Activated CD8-positive, alpha-beta memory T cell treated with anti-CD3 and anti-CD28 coated beads, Interleukin-2, amount 10 ng/mL, durations not matched to agents 7 days and 5 days (primary cell): ENCODE results near the gene CAPN13. TPM values are rescaled to one million over a fixed set of nuclear protein-coding genes. Genes with fewer than 3 reads are reported as not detected.
A peak's percentile ranks its signal among the peaks of the same experiment; 100 is the strongest.

ENCODE experiments used
- ATAC-seq: fragments of 150-1000 bp; cut with Tn5 transposase; one replicate; pipeline ENCODE4 v1.10.0; 2021; ENCODE audit warnings: moderate library complexity
- CTCF ChIA-PET: fragments of 350-600 bp; sonication (Branson Sonifier 250); formaldehyde crosslinking; loops from one replicate; lab custom pipeline; 2021; ENCODE audit warnings: antibody characterized with exemption; lab: Charles Lee
- DNase-seq: peaks from one replicate; pipeline ENCODE4 v3.0.0-alpha.2; 2020
- H3K27ac Mint-ChIP-seq: one replicate; pipeline ENCODE4 v1.8.0; 2021; ENCODE audit warnings: mild to moderate bottlenecking, mixed read lengths
- H3K27me3 Mint-ChIP-seq: one replicate; pipeline ENCODE4 v1.8.0; 2021; ENCODE audit warnings: mixed read lengths
- H3K36me3 Mint-ChIP-seq: one replicate; pipeline ENCODE4 v1.8.0; 2021; ENCODE audit warnings: mild to moderate bottlenecking, mixed read lengths
- H3K4me1 Mint-ChIP-seq: one replicate; pipeline ENCODE4 v1.8.0; 2021; ENCODE audit warnings: mixed read lengths
- H3K4me3 Mint-ChIP-seq: one replicate; pipeline ENCODE4 v1.8.0; 2021; ENCODE audit warnings: mild to moderate bottlenecking, moderate library complexity, mixed read lengths
- H3K9me3 Mint-ChIP-seq: one replicate; pipeline ENCODE4 v1.8.0; 2022; ENCODE audit warnings: low read depth, mixed read lengths
- total RNA-seq, 2 experiments: library from RNA; stranded (reverse); gene quantifications; one replicate each; pipeline ENCODE4 v1.2.3, GENCODE V29; 2021

The CAPN13 gene
- total RNA-seq, 2 experiments from 2014 or later = not detected

- H3K4me1 Mint-ChIP-seq = no peaks in the 10 kb centered on the region
- DNase-seq (peak; percentile 33), ATAC-seq (no peak)
- H3K27ac Mint-ChIP-seq = no peak overlapping the region
- CTCF ChIA-PET = no interaction called here
- peaks cover 21% of the 10 kb centered on the region for H3K27me3 Mint-ChIP-seq
- H3K9me3 Mint-ChIP-seq = no peaks in the 10 kb centered on the region
- H3K36me3 Mint-ChIP-seq = no peaks in the 10 kb centered on the region
- no peak overlapping the region for H3K4me3 Mint-ChIP-seq
These were observed 26.4 kb downstream of the CAPN13 start for GRCh38 chr2:30780776-30781330.

GRCh38 chr2:30778611-30779010 lies 28.6 kb downstream of the CAPN13 start:
- ATAC-seq (no peak), DNase-seq (peak; percentile 22)
- Mint-ChIP-seq H3K4me1 (no peaks in the 10 kb centered on the region), H3K9me3 (no peaks in the 10 kb centered on the region), H3K27me3 (peaks cover 27% of the 10 kb centered on the region), H3K36me3 (no peaks in the 10 kb centered on the region), H3K4me3 (no peak overlapping the region), H3K27ac (no peak overlapping the region)
- CTCF ChIA-PET = no interaction called here

GRCh38 chr2:30777661-30778505 lies 29.4 kb downstream of the CAPN13 start:
- no peak overlapping the region for H3K27ac Mint-ChIP-seq
- CTCF ChIA-PET = no interaction called here
- no peak overlapping the region for H3K4me3 Mint-ChIP-seq
- H3K36me3 Mint-ChIP-seq = no peaks in the 10 kb centered on the region
- H3K9me3 Mint-ChIP-seq = no peaks in the 10 kb centered on the region
- no peaks in the 10 kb centered on the region for H3K4me1 Mint-ChIP-seq
- DNase-seq (peak; percentile 9), ATAC-seq (no peak)
- H3K27me3 Mint-ChIP-seq = peaks cover 29% of the 10 kb centered on the region

- CTCF ChIA-PET = no interaction called here
- no peak overlapping the region for H3K4me3 Mint-ChIP-seq
- no peak overlapping the region for H3K27ac Mint-ChIP-seq
- H3K36me3 Mint-ChIP-seq = no peaks in the 10 kb centered on the region
- H3K9me3 Mint-ChIP-seq = no peaks in the 10 kb centered on the region
- peak; percentile 29 for DNase-seq
- ATAC-seq = no peak
- no peaks in the 10 kb centered on the region for H3K4me1 Mint-ChIP-seq
- peaks cover 30% of the 10 kb centered on the region for H3K27me3 Mint-ChIP-seq
These were observed 30.2 kb downstream of the CAPN13 start for GRCh38 chr2:30776831-30777635.

GRCh38 chr2:30775833-30776232 lies 31.4 kb downstream of the CAPN13 start:
- H3K36me3 Mint-ChIP-seq = no peaks in the 10 kb centered on the region
- H3K27ac Mint-ChIP-seq = no peak overlapping the region
- CTCF ChIA-PET = no interaction called here
- H3K9me3 Mint-ChIP-seq = no peaks in the 10 kb centered on the region
- peaks cover 29% of the 10 kb centered on the region for H3K27me3 Mint-ChIP-seq
- DNase-seq (peak; percentile 27), ATAC-seq (no peak)
- no peaks in the 10 kb centered on the region for H3K4me1 Mint-ChIP-seq
- H3K4me3 Mint-ChIP-seq = no peak overlapping the region

GRCh38 chr2:30772021-30772705 lies 35.1 kb downstream of the CAPN13 start:
- Mint-ChIP-seq H3K4me1 (no peaks in the 10 kb centered on the region), H3K4me3 (no peak overlapping the region), H3K27me3 (peaks cover 23% of the 10 kb centered on the region), H3K36me3 (no peaks in the 10 kb centered on the region), H3K9me3 (no peaks in the 10 kb centered on the region), H3K27ac (no peak overlapping the region)
- ATAC-seq = no peak
- DNase-seq = peak; percentile 35
- CTCF ChIA-PET = interaction anchor here (1.1 to 1.2 kb wide), 2 partner anchors 11 to 61 kb away, joined by 3 read pairs; no protein-coding TSS in a partner anchor

GRCh38 chr2:30770816-30771576 lies 36.2 kb downstream of the CAPN13 start:
- Mint-ChIP-seq H3K4me3 (no peak overlapping the region), H3K4me1 (no peaks in the 10 kb centered on the region), H3K9me3 (no peaks in the 10 kb centered on the region), H3K27me3 (peaks cover 23% of the 10 kb centered on the region), H3K36me3 (no peaks in the 10 kb centered on the region), H3K27ac (no peak overlapping the region)
- ATAC-seq (no peak), DNase-seq (peak; percentile 21)
- CTCF ChIA-PET = no interaction called here

- H3K9me3 Mint-ChIP-seq = no peaks in the 10 kb centered on the region
- no peak overlapping the region for H3K4me3 Mint-ChIP-seq
- H3K27ac Mint-ChIP-seq = no peak overlapping the region
- H3K4me1 Mint-ChIP-seq = no peaks in the 10 kb centered on the region
- no peaks in the 10 kb centered on the region for H3K36me3 Mint-ChIP-seq
- no peak for ATAC-seq
- CTCF ChIA-PET = no interaction called here
- peaks cover 18% of the 10 kb centered on the region for H3K27me3 Mint-ChIP-seq
- DNase-seq = peak; percentile 21
These were observed 37.3 kb downstream of the CAPN13 start for GRCh38 chr2:30769891-30770462.

GRCh38 chr2:30769481-30769780 lies 37.8 kb downstream of the CAPN13 start:
- Mint-ChIP-seq H3K27ac (no peak overlapping the region), H3K9me3 (no peaks in the 10 kb centered on the region), H3K36me3 (no peaks in the 10 kb centered on the region), H3K4me1 (no peaks in the 10 kb centered on the region), H3K4me3 (no peak overlapping the region), H3K27me3 (peaks cover 14% of the 10 kb centered on the region)
- DNase-seq = no peak
- ATAC-seq = no peak
- CTCF ChIA-PET = no interaction called here

GRCh38 chr2:30768708-30769480 lies 38.4 kb downstream of the CAPN13 start:
- no peak for ATAC-seq
- H3K27me3 Mint-ChIP-seq = peaks cover 9% of the 10 kb centered on the region
- CTCF ChIA-PET = no interaction called here
- H3K9me3 Mint-ChIP-seq = no peaks in the 10 kb centered on the region
- no peak overlapping the region for H3K27ac Mint-ChIP-seq
- no peaks in the 10 kb centered on the region for H3K4me1 Mint-ChIP-seq
- peak; percentile 34 for DNase-seq
- no peaks in the 10 kb centered on the region for H3K36me3 Mint-ChIP-seq
- no peak overlapping the region for H3K4me3 Mint-ChIP-seq

GRCh38 chr2:30768036-30768686 lies 39.1 kb downstream of the CAPN13 start:
- Mint-ChIP-seq H3K4me3 (no peak overlapping the region), H3K36me3 (no peaks in the 10 kb centered on the region), H3K9me3 (no peaks in the 10 kb centered on the region), H3K4me1 (no peaks in the 10 kb centered on the region), H3K27ac (no peak overlapping the region), H3K27me3 (peaks cover 9% of the 10 kb centered on the region)
- DNase-seq (peak; percentile 15), ATAC-seq (no peak)
- CTCF ChIA-PET = no interaction called here

GRCh38 chr2:30766666-30767065 lies 40.6 kb downstream of the CAPN13 start:
- DNase-seq = no peak
- Mint-ChIP-seq H3K36me3 (no peaks in the 10 kb centered on the region), H3K9me3 (no peaks in the 10 kb centered on the region), H3K27me3 (peaks cover 6% of the 10 kb centered on the region), H3K27ac (no peak overlapping the region), H3K4me3 (no peak overlapping the region), H3K4me1 (no peaks in the 10 kb centered on the region)
- CTCF ChIA-PET = no interaction called here
- ATAC-seq = no peak
